ENCODE results near the gene ITGB7.

ITGB7 gene

DNA sequence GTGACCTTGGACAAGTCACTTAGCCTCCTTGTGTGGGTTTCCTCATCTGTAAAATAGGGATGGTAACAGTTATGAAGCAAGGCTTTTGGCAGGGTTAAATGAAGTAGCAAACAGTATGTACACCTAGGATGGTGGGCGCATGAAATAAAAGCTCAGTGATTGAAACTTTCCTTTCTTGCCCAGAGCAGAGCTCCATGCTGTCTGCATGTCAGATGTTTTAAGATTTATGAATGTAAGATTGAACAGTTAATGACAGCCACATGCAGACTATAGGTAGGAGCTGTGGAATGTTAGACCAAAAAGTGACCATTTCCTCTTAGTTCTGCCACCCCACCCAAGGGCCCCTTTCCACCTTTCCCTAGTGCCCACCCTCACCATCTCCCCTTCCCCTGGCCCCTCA lies 12.1 kb downstream of the ITGB7 start (continued):
- TF ChIP-seq GFI1B (tag by site-specific recombination; IDR thresholded peaks at IDR 0.05) (no peak), ZNF175 (tag by site-specific recombination; IDR thresholded peaks at IDR 0.05) (no peak)

DNA sequence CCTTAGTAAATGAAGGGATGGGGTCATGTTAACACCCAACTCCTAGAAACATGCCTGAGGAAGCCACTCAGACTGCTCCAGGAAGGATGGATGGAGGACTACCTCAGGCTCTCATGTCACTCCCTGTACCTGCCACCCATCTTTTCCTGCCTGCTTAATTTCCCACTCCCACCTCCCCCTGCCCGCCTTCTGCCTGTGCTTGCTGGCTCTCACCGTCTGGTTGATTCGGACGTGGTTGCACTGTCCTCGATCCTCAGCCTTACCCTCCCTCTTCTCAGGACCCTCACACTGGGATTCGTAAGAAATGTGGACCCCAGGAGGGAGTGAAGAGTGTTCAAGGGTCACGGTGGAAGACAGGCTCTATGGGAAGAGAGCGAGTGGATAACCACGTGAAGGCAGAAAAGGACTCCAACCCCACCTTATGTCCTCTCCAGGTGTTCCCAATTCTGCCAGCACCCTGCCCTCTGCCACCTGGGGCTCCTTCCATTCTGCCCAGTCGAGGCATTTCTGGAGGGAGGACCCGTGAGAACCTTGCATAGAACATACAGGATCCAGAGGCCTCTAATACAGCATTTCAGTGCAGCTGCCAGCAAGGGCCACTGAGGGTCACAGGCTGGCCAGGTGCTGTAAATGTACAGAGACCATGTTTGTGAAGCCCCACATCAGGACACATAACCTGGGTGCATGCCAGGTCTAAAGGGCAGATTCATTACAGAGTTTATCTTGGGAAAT lies 12.9 kb downstream of the ITGB7 start:
- no peaks in the 10 kb centered on the region for H3K4me1 ChIP-seq (ENCODE audit: control insufficient read depth, insufficient read depth, low read length)
- no peak overlapping the region for H3K4me3 ChIP-seq (ENCODE audit: low read depth, low read length)
- CTCF ChIA-PET: interaction anchor here (1.7 to 3.5 kb wide), 4 partner anchors 19 to 128 kb away, joined by 5 to 35 read pairs (median 18); no protein-coding TSS in a partner anchor
- TF ChIP-seq ZFP37 (tag by site-specific recombination; IDR thresholded peaks at IDR 0.05): no peak
- TF ChIP-seq, protein P1, sequence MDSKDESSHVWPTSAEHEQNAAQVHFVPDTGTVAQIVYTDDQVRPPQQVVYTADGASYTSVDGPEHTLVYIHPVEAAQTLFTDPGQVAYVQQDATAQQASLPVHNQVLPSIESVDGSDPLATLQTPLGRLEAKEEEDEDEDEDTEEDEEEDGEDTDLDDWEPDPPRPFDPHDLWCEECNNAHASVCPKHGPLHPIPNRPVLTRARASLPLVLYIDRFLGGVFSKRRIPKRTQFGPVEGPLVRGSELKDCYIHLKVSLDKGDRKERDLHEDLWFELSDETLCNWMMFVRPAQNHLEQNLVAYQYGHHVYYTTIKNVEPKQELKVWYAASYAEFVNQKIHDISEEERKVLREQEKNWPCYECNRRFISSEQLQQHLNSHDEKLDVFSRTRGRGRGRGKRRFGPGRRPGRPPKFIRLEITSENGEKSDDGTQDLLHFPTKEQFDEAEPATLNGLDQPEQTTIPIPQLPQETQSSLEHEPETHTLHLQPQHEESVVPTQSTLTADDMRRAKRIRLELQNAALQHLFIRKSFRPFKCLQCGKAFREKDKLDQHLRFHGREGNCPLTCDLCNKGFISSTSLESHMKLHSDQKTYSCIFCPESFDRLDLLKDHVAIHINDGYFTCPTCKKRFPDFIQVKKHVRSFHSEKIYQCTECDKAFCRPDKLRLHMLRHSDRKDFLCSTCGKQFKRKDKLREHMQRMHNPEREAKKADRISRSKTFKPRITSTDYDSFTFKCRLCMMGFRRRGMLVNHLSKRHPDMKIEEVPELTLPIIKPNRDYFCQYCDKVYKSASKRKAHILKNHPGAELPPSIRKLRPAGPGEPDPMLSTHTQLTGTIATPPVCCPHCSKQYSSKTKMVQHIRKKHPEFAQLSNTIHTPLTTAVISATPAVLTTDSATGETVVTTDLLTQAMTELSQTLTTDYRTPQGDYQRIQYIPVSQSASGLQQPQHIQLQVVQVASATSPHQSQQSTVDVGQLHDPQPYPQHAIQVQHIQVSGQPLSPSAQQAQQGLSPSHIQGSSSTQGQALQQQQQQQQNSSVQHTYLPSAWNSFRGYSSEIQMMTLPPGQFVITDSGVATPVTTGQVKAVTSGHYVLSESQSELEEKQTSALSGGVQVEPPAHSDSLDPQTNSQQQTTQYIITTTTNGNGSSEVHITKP (tag by site-specific recombination; IDR thresholded peaks at IDR 0.05): no peak
- no peak for TF ChIP-seq ZNF664 (tag by site-specific recombination; IDR thresholded peaks at IDR 0.05)
- TF ChIP-seq, protein P2, sequence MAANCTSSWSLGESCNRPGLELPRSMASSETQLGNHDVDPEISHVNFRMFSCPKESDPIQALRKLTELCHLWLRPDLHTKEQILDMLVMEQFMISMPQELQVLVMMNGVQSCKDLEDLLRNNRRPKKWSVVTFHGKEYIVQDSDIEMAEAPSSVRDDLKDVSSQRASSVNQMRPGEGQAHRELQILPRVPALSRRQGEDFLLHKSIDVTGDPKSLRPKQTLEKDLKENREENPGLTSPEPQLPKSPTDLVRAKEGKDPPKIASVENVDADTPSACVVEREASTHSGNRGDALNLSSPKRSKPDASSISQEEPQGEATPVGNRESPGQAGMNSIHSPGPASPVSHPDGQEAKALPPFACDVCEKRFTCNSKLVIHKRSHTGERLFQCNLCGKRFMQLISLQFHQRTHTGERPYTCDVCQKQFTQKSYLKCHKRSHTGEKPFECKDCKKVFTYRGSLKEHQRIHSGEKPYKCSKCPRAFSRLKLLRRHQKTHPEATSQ (tag by site-specific recombination; IDR thresholded peaks at IDR 0.05): no peak
- POLR2A ChIA-PET: interaction anchor here (0.9 to 1.4 kb wide), 2 partner anchors 11 to 14 kb away, joined by 3 to 4 read pairs; partner anchors contain the start of genes CSAD and ZNF740
- no peak overlapping the region for H3K27ac ChIP-seq (ENCODE audit: extremely low read depth, low read depth, low read length)
- H3K9me3 ChIP-seq (ENCODE audit: control insufficient read depth, insufficient read depth, low read depth, low read length): no peaks in the 10 kb centered on the region
- H3K36me3 ChIP-seq (ENCODE audit: control insufficient read depth in 2 of 2, insufficient read depth in 1 of 2, low read length in 2 of 2): peaks cover 0 to 21% of the 10 kb centered on the region in 2 experiments; a peak in 1 of 3 replicates

DNA sequence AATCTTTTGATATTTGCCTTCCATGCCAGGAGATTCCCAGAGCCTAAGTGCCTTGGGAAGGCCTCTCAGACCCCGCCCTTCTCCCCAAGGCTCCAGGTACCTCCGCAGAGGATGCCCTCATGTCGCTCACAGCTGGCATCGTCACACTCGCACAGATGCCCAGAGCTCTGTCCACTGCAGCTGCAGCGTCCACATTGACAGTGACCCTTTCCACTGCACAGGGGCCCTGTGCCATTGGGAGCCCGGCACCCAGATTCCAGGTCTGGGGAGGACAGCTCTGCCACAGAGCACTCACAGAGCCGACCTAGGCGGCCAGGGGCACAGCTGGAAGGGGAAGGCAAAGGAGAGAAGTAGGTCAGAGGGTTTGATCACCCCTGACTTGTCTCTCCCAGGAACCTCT lies 14.0 kb downstream of the ITGB7 start:
- ChIA-PET CTCF (interaction anchor here (0.6 to 7.5 kb wide), 4 partner anchors 20 to 215 kb away, joined by 4 to 94 read pairs (median 25); no protein-coding TSS in a partner anchor), POLR2A (interaction anchor here (0.9 to 1.0 kb wide), 2 partner anchors 9 to 27 kb away, joined by 3 to 6 read pairs; no protein-coding TSS in a partner anchor)
- Histone ChIP-seq H3K27ac (ENCODE audit: extremely low read depth, low read depth, low read length) (no peak overlapping the region), H3K4me1 (ENCODE audit: control insufficient read depth, insufficient read depth, low read length) (no peaks in the 10 kb centered on the region), H3K4me3 (ENCODE audit: low read depth, low read length) (no peak overlapping the region), H3K36me3 (ENCODE audit: control insufficient read depth in 2 of 2, insufficient read depth in 1 of 2, low read length in 2 of 2) (peaks cover 0 to 32% of the 10 kb centered on the region in 2 experiments; a peak in 1 of 3 replicates), H3K9me3 (ENCODE audit: control insufficient read depth, insufficient read depth, low read depth, low read length) (no peaks in the 10 kb centered on the region)
- TF ChIP-seq, protein P3, sequence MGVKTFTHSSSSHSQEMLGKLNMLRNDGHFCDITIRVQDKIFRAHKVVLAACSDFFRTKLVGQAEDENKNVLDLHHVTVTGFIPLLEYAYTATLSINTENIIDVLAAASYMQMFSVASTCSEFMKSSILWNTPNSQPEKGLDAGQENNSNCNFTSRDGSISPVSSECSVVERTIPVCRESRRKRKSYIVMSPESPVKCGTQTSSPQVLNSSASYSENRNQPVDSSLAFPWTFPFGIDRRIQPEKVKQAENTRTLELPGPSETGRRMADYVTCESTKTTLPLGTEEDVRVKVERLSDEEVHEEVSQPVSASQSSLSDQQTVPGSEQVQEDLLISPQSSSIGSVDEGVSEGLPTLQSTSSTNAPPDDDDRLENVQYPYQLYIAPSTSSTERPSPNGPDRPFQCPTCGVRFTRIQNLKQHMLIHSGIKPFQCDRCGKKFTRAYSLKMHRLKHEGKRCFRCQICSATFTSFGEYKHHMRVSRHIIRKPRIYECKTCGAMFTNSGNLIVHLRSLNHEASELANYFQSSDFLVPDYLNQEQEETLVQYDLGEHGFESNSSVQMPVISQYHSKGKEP (tag by site-specific recombination; IDR thresholded peaks at IDR 0.05): no peak
- no peak for TF ChIP-seq ZNF510 (tag by site-specific recombination; IDR thresholded peaks at IDR 0.05; ENCODE audit: insufficient replicate concordance)
- TF ChIP-seq ZNF670 (tag by site-specific recombination; IDR thresholded peaks at IDR 0.05; ENCODE audit: low read depth): no peak
- no peak for TF ChIP-seq KLF1 (tag by site-specific recombination; IDR thresholded peaks at IDR 0.05)
- TF ChIP-seq HOXC10 (CRISPR knock-in tag; IDR thresholded peaks at IDR 0.05): no peak
- no peak for TF ChIP-seq ZNF19 (tag by site-specific recombination; IDR thresholded peaks at IDR 0.05; ENCODE audit: low read depth)
- TF ChIP-seq ZNF2 (tag by site-specific recombination; IDR thresholded peaks at IDR 0.05): no peak
- no peak for TF ChIP-seq ZNF792 (tag by site-specific recombination; IDR thresholded peaks at IDR 0.05)
- TF ChIP-seq, protein P4, sequence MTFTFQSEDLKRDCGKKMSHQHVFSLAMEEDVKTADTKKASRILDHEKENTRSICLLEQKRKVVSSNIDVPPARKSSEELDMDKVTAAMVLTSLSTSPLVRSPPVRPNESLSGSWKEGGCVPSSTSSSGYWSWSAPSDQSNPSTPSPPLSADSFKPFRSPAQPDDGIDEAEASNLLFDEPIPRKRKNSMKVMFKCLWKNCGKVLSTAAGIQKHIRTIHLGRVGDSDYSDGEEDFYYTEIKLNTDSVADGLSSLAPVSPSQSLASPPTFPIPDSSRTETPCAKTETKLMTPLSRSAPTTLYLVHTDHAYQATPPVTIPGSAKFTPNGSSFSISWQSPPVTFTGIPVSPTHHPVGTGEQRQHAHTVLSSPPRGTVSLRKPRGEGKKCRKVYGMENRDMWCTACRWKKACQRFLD (tag by site-specific recombination; IDR thresholded peaks at IDR 0.05): no peak
- TF ChIP-seq EGR2 (tag by site-specific recombination; IDR thresholded peaks at IDR 0.05; ENCODE audit: low read depth): no peak
- TF ChIP-seq SETDB1 (IDR thresholded peaks at IDR 0.05; ENCODE audit: insufficient read length, low read length): no peak
